Keratinocyte (primary cell): ENCODE data around the gene USP54. TPM values are rescaled to one million over a fixed set of nuclear protein-coding genes. Genes with fewer than 3 reads are reported as not detected.

Experiments used
- DNase-seq: peaks from one replicate; pipeline ENCODE4 v3.0.0-alpha.2; 2011; ENCODE audit warnings: low read depth, missing footprints, low spot score
- FAIRE-seq: peaks from 2 replicates; lab custom pipeline; 2011; peaks lifted over from hg19 to GRCh38; lab: Jason Lieb, UNC
- H2AFZ ChIP-seq: 2 replicates; pipeline ENCODE4 v1.6.0; 2012; ENCODE audit warnings: low read length, control low read depth, inconsistent platforms; ENCODE audit not compliant: control insufficient read depth
- H3K27ac ChIP-seq: 2 replicates; pipeline ENCODE4 v1.5.1; 2011; ENCODE audit warnings: low read length; ENCODE audit not compliant: control insufficient read depth, insufficient read depth
- H3K27me3 ChIP-seq: 3 replicates; pipeline ENCODE4 v1.6.0; 2011; ENCODE audit warnings: low read length; ENCODE audit not compliant: control insufficient read depth, insufficient read depth; ENCODE audit errors: extremely low read depth
- H3K36me3 ChIP-seq, 2 experiments: 2 replicates in 1 of 2; 3 replicates in 1 of 2; pipeline ENCODE4 v1.5.1; 2011; ENCODE audit warnings: low read length in 2 of 2, mild to moderate bottlenecking in 1 of 2; ENCODE audit not compliant: control insufficient read depth in 2 of 2, insufficient read depth in 2 of 2; ENCODE audit errors: extremely low read depth in 1 of 2
- H3K4me1 ChIP-seq: 3 replicates; pipeline ENCODE4 v1.5.1; 2011; ENCODE audit warnings: low read length; ENCODE audit not compliant: control insufficient read depth, insufficient read depth; ENCODE audit errors: extremely low read depth
- H3K4me2 ChIP-seq: 3 replicates; pipeline ENCODE4 v1.6.0; 2011; ENCODE audit warnings: low read depth, low read length; ENCODE audit not compliant: control insufficient read depth, insufficient read depth; ENCODE audit errors: extremely low read depth
- H3K4me3 ChIP-seq, 3 experiments: fragments of 200-600 bp in 1 of 3; sonication (generic) in 1 of 3; 2 replicates in 2 of 3; 3 replicates in 1 of 3; pipeline ENCODE4 v1.5.1; 2011 to 2016; ENCODE audit warnings: low read length in 3 of 3, mild to moderate bottlenecking in 3 of 3, control low read depth in 2 of 3, inconsistent platforms in 1 of 3, low read depth in 1 of 3, mixed read lengths in 1 of 3, mixed run types in 1 of 3, moderate library complexity in 1 of 3; ENCODE audit not compliant: control insufficient read depth in 2 of 3, insufficient read depth in 2 of 3; ENCODE audit errors: extremely low read depth in 1 of 3
- H3K79me2 ChIP-seq: 2 replicates; pipeline ENCODE4 v1.6.0; 2012; ENCODE audit warnings: low read length; ENCODE audit not compliant: control insufficient read depth, insufficient read depth
- H3K9ac ChIP-seq: 3 replicates; pipeline ENCODE4 v1.6.0; 2011; ENCODE audit warnings: low read length; ENCODE audit not compliant: control insufficient read depth, insufficient read depth; ENCODE audit errors: extremely low read depth
- H3K9me1 ChIP-seq: 3 replicates; pipeline ENCODE4 v1.6.0; 2011; ENCODE audit warnings: low read length; ENCODE audit not compliant: control insufficient read depth, insufficient read depth; ENCODE audit errors: extremely low read depth
- H3K9me3 ChIP-seq: 2 replicates; pipeline ENCODE4 v1.5.1; 2012; ENCODE audit warnings: low read depth, low read length; ENCODE audit not compliant: control insufficient read depth
- H4K20me1 ChIP-seq: 3 replicates; pipeline ENCODE4 v1.6.0; 2011; ENCODE audit warnings: low read length; ENCODE audit not compliant: control insufficient read depth, insufficient read depth; ENCODE audit errors: extremely low read depth
- CTCF ChIP-seq, 3 experiments: IDR thresholded peaks in 1 of 3; conservative IDR thresholded peaks in 1 of 3; optimal IDR thresholded peaks in 1 of 3; 2 replicates in 2 of 3; 3 replicates in 1 of 3; pipeline versions ENCODE3 to v1.5.1; 2011; ENCODE audit warnings: low read length in 3 of 3, mild to moderate bottlenecking in 3 of 3, moderate library complexity in 2 of 3, control low read depth in 1 of 3, inconsistent platforms in 1 of 3; ENCODE audit not compliant: insufficient read depth in 2 of 3; ENCODE audit errors: extremely low read depth in 1 of 3
- EZH2 ChIP-seq: IDR thresholded peaks from one replicate; pipeline ENCODE4 v1.6.1; 2012; ENCODE audit warnings: inconsistent platforms, mild to moderate bottlenecking, low read length, moderate library complexity
- dilution Hi-C: fragments of 300-500 bp; cut with MboI; formaldehyde crosslinking; loops from one replicate; pipeline ENCODE4 v1.7.0; 2020; ENCODE audit warnings: low sequenced_read_pairs; ENCODE audit not compliant: extremely low pct_ligation_motif_present
- polyA plus RNA-seq, 5 experiments: library from polyadenylated mRNA; depleted of rRNA in 3 of 5; stranded (reverse) in 3 of 5; stranded (forward) in 1 of 5; unstranded in 1 of 5; fragments of >200 nt; gene quantifications; 1 replicate in 1 of 5; 2 replicates in 3 of 5; 3 replicates in 1 of 5; pipeline versions ENCODE4 v1.2.1 to v1.2.3, GENCODE V29; 2011 to 2012; ENCODE audit warnings: missing spikeins in 2 of 5, low read depth in 1 of 5, low replicate concordance in 1 of 5

Gene USP54
- polyA plus RNA-seq, 1 donor (not counting 4 experiments of a cell fraction or from before 2014, with no cell fraction given): 7.6 TPM

GRCh38 chr10:73497623-73498022 is 93.5 kb downstream of the USP54 start:
- dilution Hi-C loops: no loop called here
- no peak overlapping the region for H3K9ac ChIP-seq
- peaks cover 24% of the 10 kb centered on the region for H3K4me1 ChIP-seq
- H3K27me3 ChIP-seq: no peaks in the 10 kb centered on the region
- H3K79me2 ChIP-seq: peaks cover 24% of the 10 kb centered on the region
- TF ChIP-seq CTCF (optimal IDR thresholded peaks at IDR 0.05 in 1 of 3, IDR thresholded peaks at IDR 0.05 in 1 of 3, conservative IDR thresholded peaks at IDR 0.05 in 1 of 3; ENCODE audit: extremely low read depth in 1 of 3, insufficient read depth in 2 of 3, low read length in 3 of 3): no peak
- no peak overlapping the region for H3K27ac ChIP-seq
- peaks cover 0 to 4% of the 10 kb centered on the region in 2 experiments for H3K36me3 ChIP-seq
- H3K9me1 ChIP-seq: no peaks in the 10 kb centered on the region
- no peak for FAIRE-seq
- no peak overlapping the region for H3K4me3 ChIP-seq
- H4K20me1 ChIP-seq: no peaks in the 10 kb centered on the region
- no peak overlapping the region for H3K4me2 ChIP-seq
- no peaks in the 10 kb centered on the region for H3K9me3 ChIP-seq
- no peak for DNase-seq
- H2AFZ ChIP-seq: no peak overlapping the region

- Histone ChIP-seq H3K4me2 (peak within 1 kb of the TSS; percentile 85), H3K27me3 (no peaks in the 10 kb centered on the region), H3K4me1 (peaks cover 20% of the 10 kb centered on the region), H3K36me3 (peaks cover 0 to 4% of the 10 kb centered on the region in 2 experiments), H3K9me3 (no peaks in the 10 kb centered on the region), H3K9me1 (no peaks in the 10 kb centered on the region), H3K9ac (peak within 1 kb of the TSS; percentile 95), H3K4me3 (peak within 1 kb of the TSS; percentile 55 to 89 (median 85)), H4K20me1 (no peaks in the 10 kb centered on the region), H2AFZ (peak within 1 kb of the TSS; percentile 72), H3K27ac (peak within 1 kb of the TSS; percentile 89), H3K79me2 (peaks cover 38% of the 10 kb centered on the region)
- dilution Hi-C loops: no loop called here
- FAIRE-seq: peak; percentile 84
- TF ChIP-seq CTCF (optimal IDR thresholded peaks at IDR 0.05 in 1 of 3, IDR thresholded peaks at IDR 0.05 in 1 of 3, conservative IDR thresholded peaks at IDR 0.05 in 1 of 3; ENCODE audit: extremely low read depth in 1 of 3, insufficient read depth in 2 of 3, low read length in 3 of 3): no peak
- TF ChIP-seq EZH2: no peak
- peak; percentile 72 for DNase-seq
Measured at GRCh38 chr10:73495884-73496674, 95.1 kb downstream of the USP54 start, which contains the start of gene PPP3CB. Gene PPP3CB (minus strand): TSS chr10:73496024. CDS start chr10:73495889, 135 bp downstream.
